SK-N-SH treated with all-trans-retinoic acid at 6 μM for 48 hours (cell line): ENCODE data around the gene PYCR2.

Source experiments
- ATAC-seq: fragments of 200-7000 bp; cut with Tn5 transposase; 3 replicates; pipeline ENCODE4 v1.9.1; 2020; ENCODE audit warnings: mild to moderate bottlenecking, moderate library complexity
- ARNTL ChIP-seq: fragments of 450-650 bp; formaldehyde crosslinking; IDR thresholded peaks from 2 replicates; pipeline ENCODE4 v1.5.0; 2020; ENCODE audit warnings: low read depth, mild to moderate bottlenecking, moderate library complexity, borderline replicate concordance
- BACH2 ChIP-seq: fragments of 250-450 bp; sonication (Bioruptor Pico); IDR thresholded peaks from 2 replicates; pipeline ENCODE4 v1.9.0; 2021; ENCODE audit warnings: mild to moderate bottlenecking, borderline replicate concordance
- ESRRG ChIP-seq: fragments of 250-450 bp; sonication (Bioruptor Pico); IDR thresholded peaks from 2 replicates; pipeline ENCODE4 v1.6.1; 2021; ENCODE audit warnings: mild to moderate bottlenecking
- GLIS3 ChIP-seq: fragments of 250-450 bp; sonication (Bioruptor Pico); IDR thresholded peaks from 2 replicates; pipeline ENCODE4 v1.5.0; 2020; ENCODE audit warnings: mild to moderate bottlenecking, moderate library complexity
- ISL1 ChIP-seq: fragments of 250-450 bp; sonication (Bioruptor Pico); IDR thresholded peaks from 2 replicates; pipeline ENCODE4 v2.1.2; 2022; ENCODE audit warnings: mild to moderate bottlenecking, moderate library complexity
- OSR1 ChIP-seq: fragments of 250-450 bp; sonication (Bioruptor Pico); IDR thresholded peaks from 2 replicates; pipeline ENCODE4 v1.8.0; 2022; ENCODE audit warnings: moderate library complexity, mild to moderate bottlenecking, inconsistent platforms
- PPARA ChIP-seq: fragments of 250-450 bp; sonication (Bioruptor Pico); IDR thresholded peaks from 2 replicates; pipeline ENCODE4 v1.5.0; 2020; ENCODE audit warnings: mild to moderate bottlenecking, borderline replicate concordance
- RARB ChIP-seq: fragments of 250-450 bp; sonication (Bioruptor Pico); IDR thresholded peaks from 2 replicates; pipeline ENCODE4 v1.8.0; 2021; ENCODE audit warnings: mild to moderate bottlenecking, moderate library complexity
- SNAI2 ChIP-seq: fragments of 250-450 bp; sonication (Bioruptor Pico); IDR thresholded peaks from 2 replicates; pipeline ENCODE4 v1.5.0; 2020; ENCODE audit warnings: mild to moderate bottlenecking, moderate library complexity
- TCF4 ChIP-seq: fragments of 250-450 bp; sonication (Bioruptor Pico); IDR thresholded peaks from 2 replicates; pipeline ENCODE4 v1.8.0; 2021; ENCODE audit warnings: mild to moderate bottlenecking, moderate library complexity, borderline replicate concordance
- TOX ChIP-seq: fragments of 250-450 bp; sonication (Bioruptor Pico); IDR thresholded peaks from 2 replicates; pipeline ENCODE4 v1.8.0; 2021; ENCODE audit warnings: mild to moderate bottlenecking, moderate library complexity, borderline replicate concordance
- ZC3H10 ChIP-seq: fragments of 250-450 bp; sonication (Bioruptor Pico); IDR thresholded peaks from 2 replicates; pipeline ENCODE4 v1.5.1; 2021; ENCODE audit warnings: mild to moderate bottlenecking, moderate library complexity
- ZFP3 ChIP-seq: fragments of 250-450 bp; sonication (Bioruptor Pico); IDR thresholded peaks from 2 replicates; pipeline ENCODE4 v1.5.0; 2020; ENCODE audit warnings: mild to moderate bottlenecking, moderate library complexity
- ZFP30 ChIP-seq: fragments of 450-650 bp; formaldehyde crosslinking; IDR thresholded peaks from 2 replicates; pipeline ENCODE4 v1.5.0; 2022; ENCODE audit warnings: mild to moderate bottlenecking, moderate library complexity
- ZNF565 ChIP-seq: fragments of 450-650 bp; formaldehyde crosslinking; conservative IDR thresholded peaks from 2 replicates; pipeline ENCODE4 v1.5.0; 2020; ENCODE audit warnings: low read depth, mild to moderate bottlenecking, moderate library complexity
- ZNF70 ChIP-seq: fragments of 450-650 bp; formaldehyde crosslinking; IDR thresholded peaks from 2 replicates; pipeline ENCODE4 v1.5.0; 2020; ENCODE audit warnings: mild to moderate bottlenecking, moderate library complexity
- ZNF8 ChIP-seq: fragments of 450-650 bp; formaldehyde crosslinking; IDR thresholded peaks from 2 replicates; pipeline ENCODE4 v1.5.0; 2020; ENCODE audit warnings: mild to moderate bottlenecking, moderate library complexity
- TF ChIP-seq, protein P1 (sequence below): fragments of 250-450 bp; sonication (Bioruptor Pico); IDR thresholded peaks from 2 replicates; pipeline ENCODE4 v1.5.0; 2020; ENCODE audit warnings: mild to moderate bottlenecking, moderate library complexity
- TF ChIP-seq, protein P2 (sequence below): fragments of 250-450 bp; sonication (Bioruptor Pico); IDR thresholded peaks from 2 replicates; pipeline ENCODE4 v1.5.1; 2020; ENCODE audit warnings: low read depth, mild to moderate bottlenecking, moderate library complexity
- TF ChIP-seq, protein P3 (sequence below): fragments of 250-450 bp; sonication (Bioruptor Pico); IDR thresholded peaks from 2 replicates; pipeline ENCODE4 v1.8.0; 2021; ENCODE audit warnings: low read depth, mild to moderate bottlenecking, moderate library complexity, borderline replicate concordance
- TF ChIP-seq, protein P4 (sequence below): fragments of 250-450 bp; sonication (Bioruptor Pico); IDR thresholded peaks from 2 replicates; pipeline ENCODE4 v1.8.0; 2020; ENCODE audit warnings: mild to moderate bottlenecking, moderate library complexity, borderline replicate concordance
- TF ChIP-seq, protein P5 (sequence below): fragments of 250-450 bp; sonication (Bioruptor Pico); IDR thresholded peaks from 2 replicates; pipeline ENCODE4 v1.5.1; 2021; ENCODE audit warnings: mild to moderate bottlenecking, moderate library complexity

The PYCR2 gene

DNA sequence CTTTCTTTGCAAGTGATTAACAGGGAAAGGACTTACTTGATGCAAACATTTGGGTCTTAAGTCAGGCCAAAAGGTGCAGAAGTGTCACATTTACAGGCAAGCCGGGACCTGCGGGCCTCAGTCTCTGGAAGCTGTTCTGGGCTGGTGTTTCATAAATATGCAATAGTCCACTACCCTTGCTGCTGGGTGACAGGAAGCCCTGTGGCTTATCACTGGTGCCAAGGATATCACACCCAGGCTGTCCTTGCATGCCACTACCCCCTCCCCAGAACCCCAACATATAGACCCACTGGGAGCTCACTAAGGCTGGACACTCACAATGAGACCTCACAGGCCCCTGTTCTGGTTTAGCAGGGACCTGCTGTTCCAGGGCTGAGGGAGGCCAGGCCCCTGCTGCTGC, 20.3 kb upstream of the PYCR2 start:
- TF ChIP-seq ISL1 (CRISPR knock-in tag) (no peak), OSR1 (CRISPR knock-in tag) (no peak), GLIS3 (CRISPR knock-in tag) (no peak), TCF4 (CRISPR knock-in tag) (no peak), ARNTL (CRISPR knock-in tag) (no peak), ZFP30 (CRISPR knock-in tag) (no peak), ZNF8 (CRISPR knock-in tag) (no peak), ESRRG (no peak), PPARA (CRISPR knock-in tag) (no peak), BACH2 (no peak), SNAI2 (CRISPR knock-in tag) (no peak), RARB (CRISPR knock-in tag) (no peak), ZFP3 (CRISPR knock-in tag) (no peak), ZNF565 (CRISPR knock-in tag) (no peak), ZC3H10 (no peak)
- TF ChIP-seq, protein P1, sequence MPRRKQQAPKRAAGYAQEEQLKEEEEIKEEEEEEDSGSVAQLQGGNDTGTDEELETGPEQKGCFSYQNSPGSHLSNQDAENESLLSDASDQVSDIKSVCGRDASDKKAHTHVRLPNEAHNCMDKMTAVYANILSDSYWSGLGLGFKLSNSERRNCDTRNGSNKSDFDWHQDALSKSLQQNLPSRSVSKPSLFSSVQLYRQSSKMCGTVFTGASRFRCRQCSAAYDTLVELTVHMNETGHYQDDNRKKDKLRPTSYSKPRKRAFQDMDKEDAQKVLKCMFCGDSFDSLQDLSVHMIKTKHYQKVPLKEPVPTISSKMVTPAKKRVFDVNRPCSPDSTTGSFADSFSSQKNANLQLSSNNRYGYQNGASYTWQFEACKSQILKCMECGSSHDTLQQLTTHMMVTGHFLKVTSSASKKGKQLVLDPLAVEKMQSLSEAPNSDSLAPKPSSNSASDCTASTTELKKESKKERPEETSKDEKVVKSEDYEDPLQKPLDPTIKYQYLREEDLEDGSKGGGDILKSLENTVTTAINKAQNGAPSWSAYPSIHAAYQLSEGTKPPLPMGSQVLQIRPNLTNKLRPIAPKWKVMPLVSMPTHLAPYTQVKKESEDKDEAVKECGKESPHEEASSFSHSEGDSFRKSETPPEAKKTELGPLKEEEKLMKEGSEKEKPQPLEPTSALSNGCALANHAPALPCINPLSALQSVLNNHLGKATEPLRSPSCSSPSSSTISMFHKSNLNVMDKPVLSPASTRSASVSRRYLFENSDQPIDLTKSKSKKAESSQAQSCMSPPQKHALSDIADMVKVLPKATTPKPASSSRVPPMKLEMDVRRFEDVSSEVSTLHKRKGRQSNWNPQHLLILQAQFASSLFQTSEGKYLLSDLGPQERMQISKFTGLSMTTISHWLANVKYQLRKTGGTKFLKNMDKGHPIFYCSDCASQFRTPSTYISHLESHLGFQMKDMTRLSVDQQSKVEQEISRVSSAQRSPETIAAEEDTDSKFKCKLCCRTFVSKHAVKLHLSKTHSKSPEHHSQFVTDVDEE (CRISPR knock-in tag): no peak
- TF ChIP-seq, protein P2, sequence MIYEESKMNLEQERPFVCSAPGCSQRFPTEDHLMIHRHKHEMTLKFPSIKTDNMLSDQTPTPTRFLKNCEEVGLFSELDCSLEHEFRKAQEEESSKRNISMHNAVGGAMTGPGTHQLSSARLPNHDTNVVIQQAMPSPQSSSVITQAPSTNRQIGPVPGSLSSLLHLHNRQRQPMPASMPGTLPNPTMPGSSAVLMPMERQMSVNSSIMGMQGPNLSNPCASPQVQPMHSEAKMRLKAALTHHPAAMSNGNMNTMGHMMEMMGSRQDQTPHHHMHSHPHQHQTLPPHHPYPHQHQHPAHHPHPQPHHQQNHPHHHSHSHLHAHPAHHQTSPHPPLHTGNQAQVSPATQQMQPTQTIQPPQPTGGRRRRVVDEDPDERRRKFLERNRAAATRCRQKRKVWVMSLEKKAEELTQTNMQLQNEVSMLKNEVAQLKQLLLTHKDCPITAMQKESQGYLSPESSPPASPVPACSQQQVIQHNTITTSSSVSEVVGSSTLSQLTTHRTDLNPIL: no peak
- TF ChIP-seq, protein P3, sequence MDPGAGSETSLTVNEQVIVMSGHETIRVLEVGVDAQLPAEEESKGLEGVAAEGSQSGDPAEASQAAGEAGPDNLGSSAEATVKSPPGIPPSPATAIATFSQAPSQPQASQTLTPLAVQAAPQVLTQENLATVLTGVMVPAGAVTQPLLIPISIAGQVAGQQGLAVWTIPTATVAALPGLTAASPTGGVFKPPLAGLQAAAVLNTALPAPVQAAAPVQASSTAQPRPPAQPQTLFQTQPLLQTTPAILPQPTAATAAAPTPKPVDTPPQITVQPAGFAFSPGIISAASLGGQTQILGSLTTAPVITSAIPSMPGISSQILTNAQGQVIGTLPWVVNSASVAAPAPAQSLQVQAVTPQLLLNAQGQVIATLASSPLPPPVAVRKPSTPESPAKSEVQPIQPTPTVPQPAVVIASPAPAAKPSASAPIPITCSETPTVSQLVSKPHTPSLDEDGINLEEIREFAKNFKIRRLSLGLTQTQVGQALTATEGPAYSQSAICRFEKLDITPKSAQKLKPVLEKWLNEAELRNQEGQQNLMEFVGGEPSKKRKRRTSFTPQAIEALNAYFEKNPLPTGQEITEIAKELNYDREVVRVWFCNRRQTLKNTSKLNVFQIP: no peak
- TF ChIP-seq, protein P4, sequence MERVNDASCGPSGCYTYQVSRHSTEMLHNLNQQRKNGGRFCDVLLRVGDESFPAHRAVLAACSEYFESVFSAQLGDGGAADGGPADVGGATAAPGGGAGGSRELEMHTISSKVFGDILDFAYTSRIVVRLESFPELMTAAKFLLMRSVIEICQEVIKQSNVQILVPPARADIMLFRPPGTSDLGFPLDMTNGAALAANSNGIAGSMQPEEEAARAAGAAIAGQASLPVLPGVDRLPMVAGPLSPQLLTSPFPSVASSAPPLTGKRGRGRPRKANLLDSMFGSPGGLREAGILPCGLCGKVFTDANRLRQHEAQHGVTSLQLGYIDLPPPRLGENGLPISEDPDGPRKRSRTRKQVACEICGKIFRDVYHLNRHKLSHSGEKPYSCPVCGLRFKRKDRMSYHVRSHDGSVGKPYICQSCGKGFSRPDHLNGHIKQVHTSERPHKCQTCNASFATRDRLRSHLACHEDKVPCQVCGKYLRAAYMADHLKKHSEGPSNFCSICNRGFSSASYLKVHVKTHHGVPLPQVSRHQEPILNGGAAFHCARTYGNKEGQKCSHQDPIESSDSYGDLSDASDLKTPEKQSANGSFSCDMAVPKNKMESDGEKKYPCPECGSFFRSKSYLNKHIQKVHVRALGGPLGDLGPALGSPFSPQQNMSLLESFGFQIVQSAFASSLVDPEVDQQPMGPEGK (CRISPR knock-in tag): no peak
- ATAC-seq: no peak

DNA sequence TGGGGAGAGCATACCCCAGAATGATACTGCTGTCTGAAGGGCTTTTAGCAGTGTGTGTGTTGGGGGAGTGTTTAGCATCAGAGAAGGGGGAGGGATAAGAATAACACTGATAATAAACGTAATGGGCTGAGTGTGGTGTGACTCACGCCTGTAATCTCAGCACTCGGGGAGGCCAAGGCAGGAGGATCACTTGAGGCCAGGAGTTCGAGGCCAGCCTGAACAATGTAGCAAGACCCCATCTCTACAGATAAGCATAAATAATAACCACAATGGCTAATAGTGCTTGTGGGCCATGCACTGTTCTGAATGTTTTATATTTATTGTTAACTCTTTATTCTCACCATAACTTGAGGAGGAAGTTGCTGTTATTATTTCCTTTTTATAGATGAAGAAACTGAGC, 19.5 kb upstream of the PYCR2 start:
- ATAC-seq: no peak
- TF ChIP-seq RARB (CRISPR knock-in tag): no peak
- no peak for TF ChIP-seq PPARA (CRISPR knock-in tag)
- no peak for TF ChIP-seq TOX
- TF ChIP-seq, protein P5, sequence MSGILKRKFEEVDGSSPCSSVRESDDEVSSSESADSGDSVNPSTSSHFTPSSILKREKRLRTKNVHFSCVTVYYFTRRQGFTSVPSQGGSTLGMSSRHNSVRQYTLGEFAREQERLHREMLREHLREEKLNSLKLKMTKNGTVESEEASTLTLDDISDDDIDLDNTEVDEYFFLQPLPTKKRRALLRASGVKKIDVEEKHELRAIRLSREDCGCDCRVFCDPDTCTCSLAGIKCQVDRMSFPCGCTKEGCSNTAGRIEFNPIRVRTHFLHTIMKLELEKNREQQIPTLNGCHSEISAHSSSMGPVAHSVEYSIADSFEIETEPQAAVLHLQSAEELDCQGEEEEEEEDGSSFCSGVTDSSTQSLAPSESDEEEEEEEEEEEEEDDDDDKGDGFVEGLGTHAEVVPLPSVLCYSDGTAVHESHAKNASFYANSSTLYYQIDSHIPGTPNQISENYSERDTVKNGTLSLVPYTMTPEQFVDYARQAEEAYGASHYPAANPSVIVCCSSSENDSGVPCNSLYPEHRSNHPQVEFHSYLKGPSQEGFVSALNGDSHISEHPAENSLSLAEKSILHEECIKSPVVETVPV (CRISPR knock-in tag): no peak
- TF ChIP-seq ESRRG: no peak
- no peak for TF ChIP-seq SNAI2 (CRISPR knock-in tag)
- TF ChIP-seq, protein P4 (CRISPR knock-in tag): no peak
- TF ChIP-seq, protein P3: no peak
- TF ChIP-seq GLIS3 (CRISPR knock-in tag): no peak
- TF ChIP-seq ZNF565 (CRISPR knock-in tag): no peak
- no peak for TF ChIP-seq ZNF70 (CRISPR knock-in tag)
- no peak for TF ChIP-seq ISL1 (CRISPR knock-in tag)
- no peak for TF ChIP-seq ZNF8 (CRISPR knock-in tag)
